T-cell (primary cell): ENCODE measurements around the gene OPN3. TPM values are rescaled to one million over a fixed set of nuclear protein-coding genes. Genes with fewer than 3 reads are reported as not detected.

ENCODE experiments used
- ATAC-seq, 4 experiments: fragments of 200-7000 bp in 3 of 4; fragments of 150-1000 bp in 1 of 4; cut with Tn5 transposase; replicated peaks in 1 of 4; 1 replicate in 3 of 4; 2 replicates in 1 of 4; pipeline ENCODE4 v1.10.0; 2021; ENCODE audit warnings: moderate library complexity in 3 of 4, mild to moderate bottlenecking in 2 of 4, moderate number of reproducible peaks in 1 of 4
- CTCF ChIA-PET, 2 donors: fragments of 300-600 bp; sonication (Branson Sonifier 250); formaldehyde crosslinking; loops; one replicate each; lab custom pipeline; 2022; ENCODE audit warnings: antibody characterized with exemption in 2 of 2; lab: Charles Lee
- POLR2A ChIA-PET, 2 donors: fragments of 300-600 bp; sonication (Branson Sonifier 250); formaldehyde crosslinking; loops; one replicate each; lab custom pipeline; 2022; ENCODE audit warnings: antibody characterized with exemption in 2 of 2; lab: Charles Lee
- DNase-seq, 35 experiments: peaks; one replicate each; pipeline versions ENCODE4 v3.0.0 to v3.0.0-alpha.2; 2013 to 2023
- H3K27ac ChIP-seq: one replicate; pipeline ENCODE4 v1.5.1; 2013; ENCODE audit warnings: low read length
- H3K27me3 ChIP-seq, 2 experiments: replicated peaks in 1 of 2; 1 replicate in 1 of 2; 2 replicates in 1 of 2; pipeline versions ENCODE4 v1.6.1 to v1.7.0; 2013; ENCODE audit warnings: low read length in 1 of 2, mixed read lengths in 1 of 2; ENCODE audit not compliant: control insufficient read depth in 2 of 2, insufficient read depth in 2 of 2; ENCODE audit errors: extremely low read depth in 1 of 2
- H3K36me3 ChIP-seq, 2 donors: 1 replicate in 1 of 2; 2 replicates in 1 of 2; pipeline versions ENCODE4 v1.6.1 to v1.7.0; 2013; ENCODE audit warnings: low read length in 1 of 2; ENCODE audit not compliant: control insufficient read depth in 2 of 2, insufficient read depth in 1 of 2; ENCODE audit errors: extremely low read depth in 1 of 2
- H3K4me1 ChIP-seq, 2 experiments: 1 replicate in 1 of 2; 2 replicates in 1 of 2; pipeline versions ENCODE4 v1.6.1 to v1.7.0; 2013; ENCODE audit warnings: low read length in 2 of 2, mixed read lengths in 1 of 2; ENCODE audit not compliant: insufficient read depth in 2 of 2, control insufficient read depth in 1 of 2; ENCODE audit errors: extremely low read depth in 1 of 2
- H3K4me3 ChIP-seq, 2 donors: 1 replicate in 1 of 2; 2 replicates in 1 of 2; pipeline versions ENCODE4 v1.5.1 to v1.7.0; 2013; ENCODE audit warnings: mild to moderate bottlenecking in 2 of 2, low read length in 1 of 2, moderate library complexity in 1 of 2; ENCODE audit not compliant: control insufficient read depth in 1 of 2; ENCODE audit errors: extremely low read depth in 1 of 2
- H3K9me3 ChIP-seq: 2 replicates; pipeline ENCODE4 v1.7.0; 2013
- H3K27ac Mint-ChIP-seq, 2 donors: one replicate each; pipeline ENCODE4 v1.8.0; 2020 to 2021; ENCODE audit warnings: mild to moderate bottlenecking in 2 of 2, mixed read lengths in 2 of 2
- H3K27me3 Mint-ChIP-seq, 2 donors: one replicate each; pipeline ENCODE4 v1.8.0; 2021 to 2022; ENCODE audit warnings: mixed read lengths in 2 of 2
- H3K36me3 Mint-ChIP-seq: one replicate; pipeline ENCODE4 v1.8.0; 2021; ENCODE audit warnings: mixed read lengths
- H3K4me1 Mint-ChIP-seq, 3 donors: one replicate each; pipeline ENCODE4 v1.8.0; 2020 to 2022; ENCODE audit warnings: mixed read lengths in 3 of 3, mild to moderate bottlenecking in 1 of 3
- H3K4me3 Mint-ChIP-seq, 3 donors: one replicate each; pipeline ENCODE4 v1.8.0; 2020 to 2022; ENCODE audit warnings: mild to moderate bottlenecking in 3 of 3, mixed read lengths in 3 of 3, moderate library complexity in 3 of 3
- H3K9me3 Mint-ChIP-seq, 3 donors: one replicate each; pipeline ENCODE4 v1.8.0; 2020 to 2022; ENCODE audit warnings: mixed read lengths in 3 of 3
- WGBS: methylation state at CpG from one replicate; pipeline ENCODE4 v1.1.5; 2013; ENCODE audit warnings: missing lambda C conversion rate; ENCODE audit not compliant: insufficient coverage; 5-methylcytosine and 5-hydroxymethylcytosine counted together
- total RNA-seq, 35 experiments: library from RNA in 6 of 35; stranded (reverse) in 6 of 35; fragments of 120-200 nt in 1 of 35; gene quantifications; one replicate each; pipeline versions ENCODE4 v1.2.1 to v1.2.4 and lab custom pipeline; 2013 to 2026

Gene OPN3
- total RNA-seq, 5 donors from 2014 or later (not counting 1 experiment from before 2014, with no cell fraction given): 4.1 to 8.8 (median 7.3) TPM

DNA sequence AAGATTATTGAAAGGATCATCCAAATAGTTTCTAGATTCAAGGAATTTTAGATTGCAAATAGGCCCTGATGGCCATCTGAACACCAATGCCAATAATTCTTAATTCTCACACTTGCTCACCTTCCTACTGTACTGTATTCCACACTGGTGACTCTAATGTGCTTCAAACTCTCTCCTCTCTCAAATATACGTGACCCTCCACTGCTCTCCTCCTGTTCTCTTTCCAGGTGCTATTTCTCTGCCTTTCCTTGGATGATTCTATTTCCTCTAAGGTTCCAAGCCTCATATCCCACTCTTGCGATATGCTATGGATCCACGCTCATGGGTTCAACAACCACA, 79.4 kb downstream of the OPN3 start:
- H3K4me3 Mint-ChIP-seq: no peak overlapping the region
- Histone ChIP-seq H3K9me3 (no peaks in the 10 kb centered on the region), H3K36me3 (no peaks in the 10 kb centered on the region), H3K4me3 (no peak overlapping the region), H3K27ac (no peak overlapping the region), H3K4me1 (no peaks in the 10 kb centered on the region), H3K27me3 (peaks cover 0 to 6% of the 10 kb centered on the region in 2 experiments)
- no peaks in the 10 kb centered on the region for H3K4me1 Mint-ChIP-seq
- ChIA-PET CTCF (interaction anchor here in 1 of 2 donors (1.5 kb wide), 1 partner anchor 9 kb away, joined by 3 read pairs; no protein-coding TSS in a partner anchor), POLR2A (no interaction called here)
- 86% methylated on average over 3 of the region's 3 CpGs for WGBS
- no peak for ATAC-seq
- H3K9me3 Mint-ChIP-seq: no peaks in the 10 kb centered on the region
- H3K27ac Mint-ChIP-seq: no peak overlapping the region
- DNase-seq: no peak
- no peaks in the 10 kb centered on the region for H3K27me3 Mint-ChIP-seq
- H3K36me3 Mint-ChIP-seq: no peaks in the 10 kb centered on the region

DNA sequence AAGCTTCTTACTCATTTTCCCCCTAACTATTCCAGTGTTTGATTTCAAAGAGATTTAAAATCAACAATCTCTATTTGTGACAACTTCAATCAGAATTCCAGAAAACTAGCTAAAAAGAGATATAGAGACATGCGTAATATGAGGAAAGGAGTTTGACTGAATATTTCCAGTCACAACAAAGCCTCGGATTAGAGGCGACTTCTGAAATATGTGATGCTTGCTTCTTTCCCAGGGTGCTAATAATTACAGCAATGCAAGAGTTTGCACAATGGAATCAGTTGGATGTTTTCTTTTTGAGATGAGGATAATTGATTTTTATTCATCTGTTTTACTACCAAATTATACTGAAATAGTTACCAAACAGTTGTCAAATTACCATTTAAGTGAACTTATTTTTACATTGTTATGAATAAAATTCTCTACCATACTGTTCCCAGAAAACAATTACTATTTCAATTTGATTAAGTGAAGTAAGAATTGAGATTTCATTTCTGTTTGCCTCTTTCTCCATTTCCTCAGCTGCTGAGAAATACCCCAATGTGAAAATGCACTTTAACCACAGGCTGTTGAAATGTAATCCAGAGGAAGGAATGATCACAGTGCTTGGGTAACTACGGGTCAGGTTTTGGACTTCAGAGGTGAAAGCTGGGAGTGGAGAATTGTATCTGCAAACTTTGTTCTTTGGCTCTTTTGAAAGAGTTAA, 79.9 kb downstream of the OPN3 start:
- H3K4me1 Mint-ChIP-seq: no peaks in the 10 kb centered on the region
- DNase-seq (no peak), ATAC-seq (no peak)
- no peak overlapping the region for H3K27ac Mint-ChIP-seq
- H3K4me3 Mint-ChIP-seq: no peak overlapping the region
- no peaks in the 10 kb centered on the region for H3K9me3 Mint-ChIP-seq
- ChIA-PET CTCF (no interaction called here), POLR2A (no interaction called here)
- Histone ChIP-seq H3K27ac (no peak overlapping the region), H3K4me3 (no peak overlapping the region), H3K36me3 (no peaks in the 10 kb centered on the region), H3K9me3 (no peaks in the 10 kb centered on the region), H3K27me3 (peaks cover 0 to 8% of the 10 kb centered on the region in 2 experiments), H3K4me1 (no peaks in the 10 kb centered on the region)
- no peaks in the 10 kb centered on the region for H3K27me3 Mint-ChIP-seq
- no peaks in the 10 kb centered on the region for H3K36me3 Mint-ChIP-seq
- 44% methylated on average over 1 of the region's 4 CpGs for WGBS

GRCh38 chr1:241557551-241558193, 82.5 kb downstream of the OPN3 start:
- no peak overlapping the region for H3K27ac ChIP-seq
- no peaks in the 10 kb centered on the region for H3K27me3 Mint-ChIP-seq
- CTCF ChIA-PET: no interaction called here
- H3K4me1 Mint-ChIP-seq: peaks cover 1 to 3% (median 2%) of the 10 kb centered on the region in 3 donors
- no peaks in the 10 kb centered on the region for H3K4me1 ChIP-seq
- POLR2A ChIA-PET: interaction anchor here in 1 of 2 donors (0.6 kb wide), 1 partner anchor 1834 kb away, joined by 3 read pairs; no protein-coding TSS in a partner anchor
- H3K4me3 ChIP-seq: no peak overlapping the region
- H3K4me3 Mint-ChIP-seq: no peak overlapping the region
- H3K36me3 ChIP-seq: no peaks in the 10 kb centered on the region
- no peak overlapping the region for H3K27ac Mint-ChIP-seq
- no peaks in the 10 kb centered on the region for H3K9me3 ChIP-seq
- DNase-seq (no peak), ATAC-seq (no peak)
- peaks cover 0 to 8% of the 10 kb centered on the region in 2 experiments for H3K27me3 ChIP-seq
- H3K9me3 Mint-ChIP-seq: peaks cover 0 to 2% (median 0%) of the 10 kb centered on the region in 3 donors
- no peaks in the 10 kb centered on the region for H3K36me3 Mint-ChIP-seq
- 86% methylated on average over 2 of the region's 5 CpGs for WGBS

- ChIA-PET POLR2A (interaction anchor here in 1 of 2 donors (0.7 kb wide), 1 partner anchor 16 kb away, joined by 4 read pairs; no protein-coding TSS in a partner anchor), CTCF (no interaction called here)
- Histone ChIP-seq H3K27me3 (peaks cover 0 to 6% of the 10 kb centered on the region in 2 experiments), H3K4me1 (peaks cover 2 to 3% of the 10 kb centered on the region in 2 experiments), H3K27ac (no peak overlapping the region), H3K36me3 (no peaks in the 10 kb centered on the region), H3K4me3 (no peak overlapping the region), H3K9me3 (no peaks in the 10 kb centered on the region)
- DNase-seq: no peak
- no peak for ATAC-seq
- Mint-ChIP-seq H3K4me3 (no peak overlapping the region), H3K36me3 (no peaks in the 10 kb centered on the region), H3K9me3 (peaks cover 0 to 3% (median 0%) of the 10 kb centered on the region in 3 donors), H3K27me3 (no peaks in the 10 kb centered on the region), H3K27ac (no peak overlapping the region), H3K4me1 (peaks cover 3 to 10% (median 9%) of the 10 kb centered on the region in 3 donors)
- 75% methylated on average over 1 of the region's 5 CpGs for WGBS
Measured at GRCh38 chr1:241557031-241557430, 83.1 kb downstream of the OPN3 start.

DNA sequence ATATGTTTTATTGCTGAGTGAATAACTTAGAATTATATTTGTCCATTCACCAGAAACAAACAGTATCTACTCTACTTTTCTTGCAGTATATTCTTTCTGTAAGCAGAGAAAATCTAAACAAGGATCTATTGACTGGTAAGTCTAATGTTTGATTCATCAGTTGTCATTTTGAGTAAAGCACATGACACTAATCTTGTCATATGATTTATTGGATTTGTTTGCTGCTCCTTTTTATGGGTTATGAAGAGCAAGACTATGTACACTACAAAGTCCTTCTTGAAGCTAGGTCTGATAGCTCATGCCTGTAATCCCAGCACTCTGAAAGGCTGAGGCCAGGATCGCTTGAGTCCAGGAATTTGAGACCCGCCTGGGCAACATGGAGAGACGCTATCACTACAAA, 84.6 kb downstream of the OPN3 start:
- CTCF ChIA-PET: no interaction called here
- no peak for DNase-seq
- Mint-ChIP-seq H3K27me3 (no peaks in the 10 kb centered on the region), H3K9me3 (peaks cover 0 to 3% (median 0%) of the 10 kb centered on the region in 3 donors), H3K27ac (no peak overlapping the region), H3K4me3 (no peak overlapping the region), H3K36me3 (no peaks in the 10 kb centered on the region), H3K4me1 (peaks cover 17 to 25% (median 22%) of the 10 kb centered on the region in 3 donors)
- Histone ChIP-seq H3K4me3 (no peak overlapping the region), H3K4me1 (peaks cover 2 to 3% of the 10 kb centered on the region in 2 experiments), H3K27ac (no peak overlapping the region), H3K27me3 (peaks cover 0 to 6% of the 10 kb centered on the region in 2 experiments), H3K36me3 (no peaks in the 10 kb centered on the region), H3K9me3 (no peaks in the 10 kb centered on the region)
- no peak for ATAC-seq
- 93% methylated on average over 3 of the region's 3 CpGs for WGBS
- POLR2A ChIA-PET: no interaction called here

DNA sequence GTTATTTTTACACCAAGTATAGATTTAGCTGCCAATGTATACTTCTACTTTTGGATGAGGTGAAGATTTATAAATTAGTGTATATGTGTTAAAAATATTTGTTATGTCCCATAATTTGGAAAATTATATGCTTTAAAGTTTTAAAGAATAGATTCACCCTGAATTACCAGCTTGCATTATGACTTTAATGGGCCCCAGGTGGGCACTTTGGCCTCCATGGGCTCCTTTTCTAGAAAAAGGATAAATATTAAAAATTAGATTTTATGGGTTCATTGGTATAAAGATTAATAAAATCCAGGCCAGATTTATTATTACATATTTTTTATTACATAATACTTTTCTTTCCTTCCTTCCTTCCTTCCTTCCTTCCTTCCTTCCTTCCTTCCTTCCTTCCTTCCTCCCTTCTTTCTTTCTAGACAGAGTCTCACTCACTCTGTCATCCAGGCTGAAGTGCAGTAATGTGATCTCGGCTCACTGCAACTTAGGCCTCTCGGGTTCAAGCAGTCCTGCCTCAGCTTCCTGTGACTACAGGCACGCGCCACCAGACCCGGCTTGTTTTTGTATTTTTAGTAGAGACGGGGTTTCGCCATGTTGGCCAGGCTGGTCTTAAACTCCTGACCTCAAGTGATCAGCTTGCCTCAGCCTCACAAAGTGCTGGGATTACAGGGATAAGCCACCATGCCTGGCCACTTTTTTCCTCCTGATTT, 86.1 kb downstream of the OPN3 start:
- no peaks in the 10 kb centered on the region for H3K9me3 ChIP-seq
- Mint-ChIP-seq H3K9me3 (peaks cover 0 to 3% (median 0%) of the 10 kb centered on the region in 3 donors), H3K4me1 (peaks cover 17 to 27% (median 22%) of the 10 kb centered on the region in 3 donors), H3K4me3 (no peak overlapping the region), H3K36me3 (no peaks in the 10 kb centered on the region), H3K27ac (no peak overlapping the region), H3K27me3 (no peaks in the 10 kb centered on the region)
- H3K36me3 ChIP-seq: no peaks in the 10 kb centered on the region
- no peak overlapping the region for H3K27ac ChIP-seq
- WGBS: 100% methylated on average over 2 of the region's 7 CpGs
- DNase-seq: no peak
- H3K4me1 ChIP-seq: peaks cover 2 to 3% of the 10 kb centered on the region in 2 experiments
- POLR2A ChIA-PET: interaction anchor here in 1 of 2 donors (0.6 kb wide), 1 partner anchor 57 kb away, joined by 4 read pairs; no protein-coding TSS in a partner anchor
- no peak overlapping the region for H3K4me3 ChIP-seq
- H3K27me3 ChIP-seq: peaks cover 0 to 6% of the 10 kb centered on the region in 2 experiments
- no peak for ATAC-seq
- CTCF ChIA-PET: interaction anchor here in 1 of 2 donors (0.7 to 0.9 kb wide), 2 partner anchors 35 to 584 kb away, joined by 3 read pairs; partner anchors contain the start of gene FH
